Stimulated activated CD4-positive, alpha-beta T cell treated with anti-CD3 and anti-CD28 coated beads, TNF-alpha, amount 100 ng/mL, for 1 hour (primary cell): ENCODE data around the gene MBD5.
"Not testable (repeated sequence)": the region's sequence is repeated elsewhere in the genome, so short reads cannot be mapped to it uniquely, and the experiment has no call there.

Experiments used
- DNase-seq, 3 donors: peaks; one replicate each; pipeline ENCODE4 v3.0.0-alpha.2; 2020; ENCODE audit warnings: low read depth in 3 of 3, low spot score in 1 of 3

Gene MBD5

GRCh38 chr2:148021059-148021861 is at the start of gene MBD5:
Gene MBD5, plus strand, starts transcription at chr2:148021091.
- DNase-seq = peak; percentile 21 to 41 (median 24)

GRCh38 chr2:147976102-147976501 is 44.8 kb upstream of the MBD5 start:
- DNase-seq = no peak

- no peak for DNase-seq
Measured at GRCh38 chr2:147977679-147978078, 43.2 kb upstream of the MBD5 start.

- DNase-seq = no peak
Measured at GRCh38 chr2:147980940-147981528, 39.9 kb upstream of the MBD5 start.

GRCh38 chr2:147989102-147989501 is 31.8 kb upstream of the MBD5 start:
- DNase-seq = no peak

GRCh38 chr2:147989809-147990403 is 31.0 kb upstream of the MBD5 start:
- DNase-seq = no peak

GRCh38 chr2:147994965-147995364 is 25.9 kb upstream of the MBD5 start:
- DNase-seq = not testable (repeated sequence)

- no peak for DNase-seq
Measured at GRCh38 chr2:147996828-147997227, 24.1 kb upstream of the MBD5 start.

- no peak for DNase-seq
Measured at GRCh38 chr2:147998203-147998602, 22.7 kb upstream of the MBD5 start.

GRCh38 chr2:147999126-147999525 is 21.8 kb upstream of the MBD5 start:
- no peak for DNase-seq

GRCh38 chr2:148000095-148000494 is 20.8 kb upstream of the MBD5 start:
- DNase-seq = no peak

GRCh38 chr2:148002420-148002819 is 18.5 kb upstream of the MBD5 start:
- DNase-seq = not testable (repeated sequence)

GRCh38 chr2:148006249-148007007 is 14.5 kb upstream of the MBD5 start:
- no peak for DNase-seq

GRCh38 chr2:148007219-148007900 is 13.5 kb upstream of the MBD5 start:
- no peak for DNase-seq

- not testable (repeated sequence) for DNase-seq
Measured at GRCh38 chr2:148008411-148008810, 12.5 kb upstream of the MBD5 start.

GRCh38 chr2:148013876-148014275 is 7.0 kb upstream of the MBD5 start:
- no peak for DNase-seq

GRCh38 chr2:148014616-148015015 is 6.3 kb upstream of the MBD5 start:
- DNase-seq = no peak

- peak; percentile 86 to 94 (median 92) for DNase-seq
Measured at GRCh38 chr2:148020111-148021058, 506 bp upstream of the MBD5 start, which contains the start of gene ORC4. Gene ORC4, minus strand, starts transcription at chr2:148020737. Its CDS starts 44,779 bp downstream, at chr2:147975958.

GRCh38 chr2:148021886-148022285 is 995 bp downstream of the MBD5 start:
- no peak for DNase-seq

GRCh38 chr2:148022351-148022750 is 1.5 kb downstream of the MBD5 start:
- DNase-seq = no peak
